PC-9 (cell line): ENCODE measurements around the gene AGTPBP1. TPM values are rescaled to one million over a fixed set of nuclear protein-coding genes. Genes with fewer than 3 reads are reported as not detected.

Source experiments
- BruUV-seq: library from RNA; stranded (reverse); fragments of 400-500 nt; replicated peaks from 2 replicates; lab custom pipeline; 2021; lab: Mats Ljungman, UMichigan
- CTCF ChIA-PET: fragments of 300-600 bp; sonication (Branson Sonifier 250); formaldehyde crosslinking; loops from one replicate; lab custom pipeline; 2022; ENCODE audit warnings: antibody characterized with exemption; lab: Charles Lee
- POLR2A ChIA-PET: fragments of 300-600 bp; sonication (Branson Sonifier 250); formaldehyde crosslinking; loops from one replicate; lab custom pipeline; 2022; ENCODE audit warnings: antibody characterized with exemption; ENCODE audit not compliant: unreplicated experiment; lab: Charles Lee
- DNase-seq, 2 experiments: peaks; one replicate each; pipeline versions ENCODE4 v3.0.0 to v3.0.0-alpha.2; 2015 to 2022; ENCODE audit warnings: mixed read lengths in 1 of 2
- H2AFZ ChIP-seq: fragments of 200-600 bp; sonication (generic); 2 replicates; pipeline ENCODE4 v1.8.1; 2017; ENCODE audit warnings: antibody characterized with exemption
- H3F3A ChIP-seq: fragments of 200-600 bp; sonication (generic); 2 replicates; pipeline ENCODE4 v1.8.1; 2017; ENCODE audit warnings: antibody characterized with exemption, mild to moderate bottlenecking, low read depth; ENCODE audit not compliant: insufficient read depth
- H3K27ac ChIP-seq: fragments of 200-600 bp; sonication (generic); 2 replicates; pipeline ENCODE4 v1.6.1; 2016; ENCODE audit warnings: mixed run types
- H3K27me3 ChIP-seq: fragments of 200-600 bp; sonication (generic); 2 replicates; pipeline ENCODE4 v1.6.1; 2016; ENCODE audit warnings: low read depth, mixed run types; ENCODE audit not compliant: insufficient read depth
- H3K36me3 ChIP-seq: fragments of 200-600 bp; sonication (generic); 2 replicates; pipeline ENCODE4 v1.6.1; 2016; ENCODE audit warnings: low read depth, mixed run types
- H3K4me1 ChIP-seq: fragments of 200-600 bp; sonication (generic); replicated peaks from 2 replicates; pipeline ENCODE4 v1.6.1; 2016; ENCODE audit warnings: mixed run types; ENCODE audit not compliant: insufficient read depth
- H3K4me2 ChIP-seq: fragments of 200-600 bp; sonication (generic); 2 replicates; pipeline ENCODE4 v1.6.1; 2017; ENCODE audit warnings: mixed run types
- H3K4me3 ChIP-seq: fragments of 200-600 bp; sonication (generic); 2 replicates; pipeline ENCODE4 v1.6.1; 2016; ENCODE audit warnings: mixed run types
- H3K79me2 ChIP-seq: fragments of 200-600 bp; sonication (generic); 2 replicates; pipeline ENCODE4 v1.6.1; 2017; ENCODE audit warnings: low read depth, mixed run types
- H3K9me2 ChIP-seq: fragments of 200-600 bp; sonication (generic); 2 replicates; pipeline ENCODE4 v1.8.1; 2017; ENCODE audit warnings: mild to moderate bottlenecking; ENCODE audit not compliant: insufficient read depth
- H3K9me3 ChIP-seq: fragments of 200-600 bp; sonication (generic); 2 replicates; pipeline ENCODE4 v1.8.1; 2016; ENCODE audit warnings: low read depth; ENCODE audit not compliant: insufficient read depth
- H4K20me1 ChIP-seq: fragments of 200-600 bp; sonication (generic); 2 replicates; pipeline ENCODE4 v1.8.1; 2017; ENCODE audit not compliant: insufficient read depth
- EZH2 ChIP-seq: fragments of 200-600 bp; sonication (generic); IDR thresholded peaks from 2 replicates; pipeline ENCODE4 v1.8.0; 2017; ENCODE audit warnings: antibody characterized with exemption, low read depth
- intact Hi-C: fragments of 100-400 bp; cut with micrococcal nuclease; formaldehyde crosslinking; loops from one replicate; pipeline ENCODE4 v1.10.0; 2022; ENCODE audit not compliant: unreplicated experiment
- total RNA-seq: library from RNA; stranded (reverse); gene quantifications from 2 replicates; pipeline ENCODE4 v1.2.3, GENCODE V29; 2021
- TF ChIP-seq, protein P1 (sequence below): fragments of 200-600 bp; sonication (generic); conservative IDR thresholded peaks from 2 replicates; pipeline ENCODE4 v1.6.1; 2017; ENCODE audit warnings: mixed run types, antibody characterized with exemption, mild to moderate bottlenecking, moderate library complexity

The AGTPBP1 gene
- total RNA-seq, 1 experiment from 2014 or later = 19.8 TPM

DNA sequence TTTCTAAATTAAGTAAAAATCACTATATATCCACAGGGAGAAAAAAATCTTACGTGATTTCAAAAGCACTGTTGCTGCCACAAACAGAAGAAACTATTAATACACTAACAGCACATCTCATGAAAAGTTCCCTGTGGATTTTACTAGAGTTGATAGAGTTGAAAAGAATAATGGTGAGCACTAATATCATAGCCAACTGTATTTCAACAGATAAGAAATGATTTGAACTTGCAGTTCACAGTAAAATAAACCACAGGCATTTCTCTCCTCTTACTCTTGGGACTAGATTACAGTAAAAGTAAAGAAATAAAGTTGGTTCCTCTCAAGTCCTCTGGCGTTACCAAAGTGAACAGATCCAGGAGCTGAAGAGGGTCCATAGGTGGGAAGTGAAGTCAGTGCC, 27.9 kb downstream of the AGTPBP1 start:
- no peaks in the 10 kb centered on the region for H3K27me3 ChIP-seq
- POLR2A ChIA-PET = interaction anchor here (0.5 kb wide), 1 partner anchor 1268 kb away, joined by 5 read pairs; no protein-coding TSS in a partner anchor
- no peaks in the 10 kb centered on the region for H3F3A ChIP-seq
- H3K4me1 ChIP-seq = no peaks in the 10 kb centered on the region
- TF ChIP-seq, protein P1, sequence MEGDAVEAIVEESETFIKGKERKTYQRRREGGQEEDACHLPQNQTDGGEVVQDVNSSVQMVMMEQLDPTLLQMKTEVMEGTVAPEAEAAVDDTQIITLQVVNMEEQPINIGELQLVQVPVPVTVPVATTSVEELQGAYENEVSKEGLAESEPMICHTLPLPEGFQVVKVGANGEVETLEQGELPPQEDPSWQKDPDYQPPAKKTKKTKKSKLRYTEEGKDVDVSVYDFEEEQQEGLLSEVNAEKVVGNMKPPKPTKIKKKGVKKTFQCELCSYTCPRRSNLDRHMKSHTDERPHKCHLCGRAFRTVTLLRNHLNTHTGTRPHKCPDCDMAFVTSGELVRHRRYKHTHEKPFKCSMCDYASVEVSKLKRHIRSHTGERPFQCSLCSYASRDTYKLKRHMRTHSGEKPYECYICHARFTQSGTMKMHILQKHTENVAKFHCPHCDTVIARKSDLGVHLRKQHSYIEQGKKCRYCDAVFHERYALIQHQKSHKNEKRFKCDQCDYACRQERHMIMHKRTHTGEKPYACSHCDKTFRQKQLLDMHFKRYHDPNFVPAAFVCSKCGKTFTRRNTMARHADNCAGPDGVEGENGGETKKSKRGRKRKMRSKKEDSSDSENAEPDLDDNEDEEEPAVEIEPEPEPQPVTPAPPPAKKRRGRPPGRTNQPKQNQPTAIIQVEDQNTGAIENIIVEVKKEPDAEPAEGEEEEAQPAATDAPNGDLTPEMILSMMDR = no peak
- no peak for TF ChIP-seq EZH2
- H4K20me1 ChIP-seq = no peaks in the 10 kb centered on the region
- peaks cover 2% of the 10 kb centered on the region; the same call in 1 of the 2 replicates for H3K9me3 ChIP-seq
- no peaks in the 10 kb centered on the region for H3K9me2 ChIP-seq
- DNase-seq = no peak
- BruUV-seq = no TSS peak
- no peak overlapping the region for H3K4me2 ChIP-seq
- intact Hi-C loops = no loop called here
- CTCF ChIA-PET = no interaction called here
- no peak overlapping the region for H3K4me3 ChIP-seq
- H3K27ac ChIP-seq = no peak overlapping the region
- no peaks in the 10 kb centered on the region for H3K36me3 ChIP-seq
- H2AFZ ChIP-seq = no peak overlapping the region
- no peaks in the 10 kb centered on the region for H3K79me2 ChIP-seq

DNA sequence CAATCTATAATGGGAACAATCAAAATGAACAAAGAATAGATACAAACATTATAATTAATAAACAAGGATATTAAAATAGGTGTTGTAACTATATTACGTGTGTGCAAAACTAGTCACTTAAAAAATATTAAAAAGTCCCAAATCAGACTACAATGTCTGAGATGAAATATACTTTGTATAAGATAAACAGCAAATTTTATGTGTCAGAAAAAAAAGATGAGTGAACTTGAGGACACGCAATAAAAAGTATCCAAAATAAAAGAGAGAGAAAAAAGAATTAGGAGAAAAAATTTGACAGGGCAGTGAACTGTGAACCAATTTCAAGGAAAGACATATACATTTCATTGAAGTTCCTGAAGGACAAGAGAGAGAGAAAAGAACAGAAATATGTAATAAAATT, 37.0 kb downstream of the AGTPBP1 start:
- ChIA-PET CTCF (no interaction called here), POLR2A (no interaction called here)
- H2AFZ ChIP-seq = no peak overlapping the region
- intact Hi-C loops = no loop called here
- DNase-seq = no peak
- no peak overlapping the region for H3K27ac ChIP-seq
- no peak for TF ChIP-seq EZH2
- TF ChIP-seq, protein P1 = no peak
- H4K20me1 ChIP-seq = no peaks in the 10 kb centered on the region
- H3K9me2 ChIP-seq = no peaks in the 10 kb centered on the region
- no peaks in the 10 kb centered on the region for H3K27me3 ChIP-seq
- no peaks in the 10 kb centered on the region for H3K79me2 ChIP-seq
- H3K4me2 ChIP-seq = no peak overlapping the region
- H3K4me3 ChIP-seq = no peak overlapping the region
- H3K9me3 ChIP-seq = peaks cover 4% of the 10 kb centered on the region; the same call in 1 of the 2 replicates
- H3K4me1 ChIP-seq = no peaks in the 10 kb centered on the region
- H3K36me3 ChIP-seq = no peaks in the 10 kb centered on the region
- BruUV-seq = no TSS peak
- H3F3A ChIP-seq = no peaks in the 10 kb centered on the region

DNA sequence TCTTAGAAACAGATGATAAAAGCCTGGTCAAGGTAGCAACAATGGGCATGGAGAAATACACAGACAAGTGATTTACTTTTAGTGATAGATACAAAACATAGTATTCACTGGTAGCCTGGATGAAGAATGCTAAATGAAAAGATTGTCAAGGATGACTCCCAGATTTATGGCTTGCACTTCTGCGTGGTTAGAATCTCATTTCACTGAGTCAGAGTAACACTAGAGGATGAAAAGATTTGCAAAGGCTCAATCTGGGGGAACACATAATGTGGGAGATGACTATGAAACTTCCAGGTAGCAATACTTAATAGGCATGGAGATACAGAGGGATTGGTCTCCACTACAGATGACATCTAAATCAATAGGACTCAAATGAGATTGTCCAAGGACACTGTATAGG, 38.4 kb downstream of the AGTPBP1 start:
- no TSS peak for BruUV-seq
- H3K4me3 ChIP-seq = no peak overlapping the region
- H4K20me1 ChIP-seq = no peaks in the 10 kb centered on the region
- intact Hi-C loops = no loop called here
- DNase-seq = no peak
- no peak overlapping the region for H2AFZ ChIP-seq
- no peaks in the 10 kb centered on the region for H3K9me2 ChIP-seq
- no peaks in the 10 kb centered on the region for H3F3A ChIP-seq
- H3K27ac ChIP-seq = no peak overlapping the region
- ChIA-PET POLR2A (no interaction called here), CTCF (no interaction called here)
- TF ChIP-seq EZH2 = no peak
- TF ChIP-seq, protein P1 = no peak
- no peak overlapping the region for H3K4me2 ChIP-seq
- no peaks in the 10 kb centered on the region for H3K79me2 ChIP-seq
- no peaks in the 10 kb centered on the region for H3K36me3 ChIP-seq
- H3K4me1 ChIP-seq = no peaks in the 10 kb centered on the region
- H3K9me3 ChIP-seq = no peaks in the 10 kb centered on the region
- H3K27me3 ChIP-seq = no peaks in the 10 kb centered on the region
